Prostate gland (tissue), 2 donors: ENCODE results near the gene GFRA1.

Experiments used
- CTCF ChIP-seq, 4 experiments: fragments of 200-600 bp in 2 of 4; fragments of 450-650 bp in 2 of 4; sonication (generic) in 2 of 4; IDR thresholded peaks; 1 replicate in 3 of 4; 2 replicates in 1 of 4; pipeline ENCODE4 v1.5.1; 2016 to 2019; ENCODE audit warnings: antibody characterized with exemption in 4 of 4, mild to moderate bottlenecking in 2 of 4, moderate library complexity in 2 of 4
- POLR2A ChIP-seq: fragments of 450-650 bp; IDR thresholded peaks from one replicate; pipeline ENCODE4 v1.6.1; 2016; ENCODE audit warnings: antibody characterized with exemption, mild to moderate bottlenecking
- POLR2AphosphoS5 ChIP-seq: sonication (generic); formaldehyde crosslinking; IDR thresholded peaks from one replicate; pipeline ENCODE4 v1.6.1; 2017; ENCODE audit warnings: antibody characterized with exemption

- TF ChIP-seq POLR2A: no peak
- TF ChIP-seq POLR2AphosphoS5: no peak
- no peak for TF ChIP-seq CTCF (IDR thresholded peaks at IDR 0.05)
Observed at GRCh38 chr10:116195039-116195438, 78.0 kb downstream of the GFRA1 start.
